OCI-LY7 (cell line): ENCODE measurements around the gene FAAP20.

Experiments
- EZH2phosphoT487 ChIP-seq: fragments of 200-600 bp; sonication (generic); IDR thresholded peaks from 2 replicates; pipeline ENCODE4 v1.6.1; 2018; ENCODE audit warnings: low read depth, borderline replicate concordance, mild to moderate bottlenecking, mixed run types, antibody characterized with exemption, low read length, moderate library complexity, mixed read lengths
- TF ChIP-seq, protein P1 (sequence below): fragments of 200-600 bp; sonication (generic); conservative IDR thresholded peaks from 2 replicates; pipeline ENCODE4 v1.5.1; 2014; ENCODE audit warnings: mild to moderate bottlenecking, antibody characterized with exemption, low read length, moderate library complexity, mixed read lengths

GRCh38 chr1:2200308-2200943 is 5.9 kb upstream of the FAAP20 start:
- TF ChIP-seq, protein P1, sequence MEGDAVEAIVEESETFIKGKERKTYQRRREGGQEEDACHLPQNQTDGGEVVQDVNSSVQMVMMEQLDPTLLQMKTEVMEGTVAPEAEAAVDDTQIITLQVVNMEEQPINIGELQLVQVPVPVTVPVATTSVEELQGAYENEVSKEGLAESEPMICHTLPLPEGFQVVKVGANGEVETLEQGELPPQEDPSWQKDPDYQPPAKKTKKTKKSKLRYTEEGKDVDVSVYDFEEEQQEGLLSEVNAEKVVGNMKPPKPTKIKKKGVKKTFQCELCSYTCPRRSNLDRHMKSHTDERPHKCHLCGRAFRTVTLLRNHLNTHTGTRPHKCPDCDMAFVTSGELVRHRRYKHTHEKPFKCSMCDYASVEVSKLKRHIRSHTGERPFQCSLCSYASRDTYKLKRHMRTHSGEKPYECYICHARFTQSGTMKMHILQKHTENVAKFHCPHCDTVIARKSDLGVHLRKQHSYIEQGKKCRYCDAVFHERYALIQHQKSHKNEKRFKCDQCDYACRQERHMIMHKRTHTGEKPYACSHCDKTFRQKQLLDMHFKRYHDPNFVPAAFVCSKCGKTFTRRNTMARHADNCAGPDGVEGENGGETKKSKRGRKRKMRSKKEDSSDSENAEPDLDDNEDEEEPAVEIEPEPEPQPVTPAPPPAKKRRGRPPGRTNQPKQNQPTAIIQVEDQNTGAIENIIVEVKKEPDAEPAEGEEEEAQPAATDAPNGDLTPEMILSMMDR, result no peak
- TF ChIP-seq EZH2phosphoT487, result no peak
